ENCODE measurements around the gene MYH10. TPM values are rescaled to one million over a fixed set of nuclear protein-coding genes. Genes with fewer than 3 reads are reported as not detected.

MYH10 gene
- total and polyA plus RNA-seq, 9 of the 15 experiments (the other 6 are each of a cell fraction or from before 2014, with no cell fraction given): 16.3 to 95.3 (median 39.7) TPM

DNA sequence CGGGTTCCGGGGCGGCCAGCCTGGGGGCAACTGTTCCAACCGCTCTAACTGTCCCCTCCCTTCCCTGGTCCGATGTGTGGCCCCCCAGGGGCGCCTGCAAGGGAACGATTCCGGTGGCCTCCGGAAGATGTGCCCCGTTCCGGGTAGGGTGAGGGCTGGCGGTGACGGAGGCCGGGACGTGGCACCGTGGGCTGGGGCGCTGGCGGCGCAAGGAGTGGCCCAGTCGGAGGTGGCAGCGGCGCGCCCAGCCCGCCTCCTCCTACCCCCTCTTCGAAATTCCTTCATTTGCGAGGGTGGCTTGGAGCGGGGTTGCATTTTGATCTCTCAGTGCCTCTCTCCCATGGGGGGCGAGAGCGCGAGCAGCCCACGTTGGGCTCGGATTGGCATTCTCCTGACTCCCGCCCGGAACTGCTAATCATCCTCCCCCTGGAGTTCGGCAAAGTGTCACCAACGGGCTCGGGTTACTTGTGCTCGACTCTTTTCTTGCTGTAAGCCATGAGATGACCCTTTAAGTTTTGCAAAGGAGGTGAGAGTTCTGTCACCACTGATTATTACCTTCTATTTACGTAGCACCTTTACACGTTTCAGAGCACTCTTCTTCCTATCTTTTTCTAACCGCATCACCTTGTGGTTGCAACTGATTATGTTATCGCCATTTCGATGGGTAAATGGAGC lies 194.2 kb downstream of the MYH10 start (continued):
- TF ChIP-seq NCOA6 (IDR thresholded peaks at IDR 0.05) (no peak), MTF1 (CRISPR knock-in tag; IDR thresholded peaks at IDR 0.05; ENCODE audit: borderline replicate concordance) (no peak), ZNF696 (CRISPR knock-in tag; conservative IDR thresholded peaks at IDR 0.05) (no peak), TFAM (CRISPR knock-in tag; conservative IDR thresholded peaks at IDR 0.05) (no peak), ETV1 (tag; conservative IDR thresholded peaks at IDR 0.05; ENCODE audit: low read depth) (no peak), ZC3H11A (IDR thresholded peaks at IDR 0.05; ENCODE audit: low read depth, low read length) (no peak), ZNF707 (CRISPR knock-in tag; conservative IDR thresholded peaks at IDR 0.05) (no peak), NONO (IDR thresholded peaks at IDR 0.05; ENCODE audit: low read depth in 2 of 2, low read length in 1 of 2) (no peak), SPI1 (IDR thresholded peaks at IDR 0.05; ENCODE audit: borderline replicate concordance, low read depth, low read length) (no peak), TEAD1 (CRISPR knock-in tag; IDR thresholded peaks at IDR 0.05) (no peak), RCOR1 (IDR thresholded peaks at IDR 0.05; ENCODE audit: borderline replicate concordance in 1 of 2, low read depth in 2 of 2, low read length in 2 of 2) (peak in 1 of 2 experiments; percentile 78; a peak in 2 of 4 replicates), MYC (IDR thresholded peaks at IDR 0.05; ENCODE audit: low read depth, low read length) (no peak), MYC (CRISPR knock-in tag; IDR thresholded peaks at IDR 0.05; ENCODE audit: borderline replicate concordance, low read depth) (no peak), YY1 (IDR thresholded peaks at IDR 0.05; ENCODE audit: borderline replicate concordance in 1 of 3, control insufficient read depth in 1 of 3, extremely low read depth in 1 of 3, insufficient read depth in 3 of 3, insufficient read length in 1 of 3, insufficient replicate concordance in 2 of 3, low read depth in 1 of 3, low read length in 2 of 3) (no peak), NR2C2 (CRISPR knock-in tag; IDR thresholded peaks at IDR 0.05) (0 out of 2 replicates have a peak, but pooled peaks have one; percentile 61), NR2C2 (tag; IDR thresholded peaks at IDR 0.05) (no peak), ZNF277 (CRISPR knock-in tag; IDR thresholded peaks at IDR 0.05; ENCODE audit: borderline replicate concordance) (no peak), BACH1 (tag; IDR thresholded peaks at IDR 0.05) (no peak), SRSF9 (IDR thresholded peaks at IDR 0.05; ENCODE audit: borderline replicate concordance, low read depth, low read length) (no peak), HNRNPL (IDR thresholded peaks at IDR 0.05; ENCODE audit: low read depth, low read length) (peak; percentile 60; the same call in 1 of the 2 replicates), CHAMP1 (IDR thresholded peaks at IDR 0.05) (no peak), TEAD4 (IDR thresholded peaks at IDR 0.05; ENCODE audit: low read length) (peak; percentile 85), TEAD4 (CRISPR knock-in tag; IDR thresholded peaks at IDR 0.05; ENCODE audit: borderline replicate concordance) (no peak)

Measured in K562 (cell line).